Hepatocyte (in vitro differentiated cells): ENCODE measurements around the gene CREBBP.

ENCODE experiments used
- CTCF ChIP-seq: fragments of 200-600 bp; sonication (generic); IDR thresholded peaks from 2 replicates; pipeline ENCODE4 v1.5.1; 2016; ENCODE audit warnings: antibody characterized with exemption, mild to moderate bottlenecking; ENCODE audit not compliant: poor library complexity
- EZH2 ChIP-seq: fragments of 200-600 bp; sonication (generic); IDR thresholded peaks from 2 replicates; pipeline ENCODE4 v1.6.1; 2016; ENCODE audit warnings: antibody characterized with exemption, mild to moderate bottlenecking, borderline replicate concordance
- EZH2phosphoT487 ChIP-seq: fragments of 200-600 bp; sonication (generic); IDR thresholded peaks from one replicate; pipeline ENCODE4 v1.6.1; 2018; ENCODE audit warnings: antibody characterized with exemption, mild to moderate bottlenecking, low read depth, moderate library complexity; ENCODE audit not compliant: unreplicated experiment, severe bottlenecking

DNA sequence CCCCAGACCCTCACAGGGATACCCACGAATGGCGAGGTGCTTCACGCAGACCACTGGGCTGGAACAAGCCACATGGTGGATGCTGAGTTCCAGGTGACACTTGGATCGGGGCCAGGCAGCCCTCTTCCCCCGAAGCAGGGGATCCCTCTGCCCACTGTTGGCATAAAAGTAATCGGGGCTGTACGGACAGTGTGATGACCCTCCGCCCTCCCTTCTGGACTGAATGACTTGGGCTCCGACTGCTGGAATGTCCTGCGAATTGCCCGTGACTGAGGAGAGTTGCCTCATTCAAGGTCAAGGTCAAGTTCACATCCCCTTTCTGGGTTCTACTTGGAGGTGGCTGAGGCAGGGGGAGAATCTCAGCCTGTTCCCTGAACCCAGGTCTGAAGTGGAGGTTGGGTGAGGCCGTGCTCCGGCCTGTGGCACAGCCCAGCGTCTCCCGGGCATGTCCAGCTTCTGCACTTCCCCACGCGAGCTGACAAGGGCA, 28.5 kb upstream of the CREBBP start:
- no peak for TF ChIP-seq CTCF
- no peak for TF ChIP-seq EZH2
- no peak for TF ChIP-seq EZH2phosphoT487
